PC-9 (cell line): ENCODE results near the gene KLC4.

Source experiments
- CTCF ChIP-seq: fragments of 200-600 bp; sonication (generic); conservative IDR thresholded peaks from 2 replicates; pipeline ENCODE4 v1.6.1; 2017; ENCODE audit warnings: mixed run types, antibody characterized with exemption, mild to moderate bottlenecking, moderate library complexity
- EZH2 ChIP-seq: fragments of 200-600 bp; sonication (generic); IDR thresholded peaks from 2 replicates; pipeline ENCODE4 v1.8.0; 2017; ENCODE audit warnings: antibody characterized with exemption, low read depth

GRCh38 chr6:43016943-43017334 lies 42.5 kb upstream of the KLC4 start:
- TF ChIP-seq CTCF (no peak), EZH2 (no peak)
